IMR-90 (cell line): ENCODE results near the gene TMEM35B. TPM values are rescaled to one million over a fixed set of nuclear protein-coding genes. Genes with fewer than 3 reads are reported as not detected.

ENCODE experiments used
- ATAC-seq: fragments of 200-7000 bp; cut with Tn5 transposase; 2 replicates; pipeline ENCODE4 v1.9.1; 2020; ENCODE audit warnings: low read depth, mild to moderate bottlenecking, moderate library complexity
- BruUV-seq: library from RNA; stranded (reverse); fragments of 400-500 nt; replicated peaks from 2 replicates; lab custom pipeline; 2021; lab: Mats Ljungman, UMichigan
- CTCF ChIA-PET: fragments of 300-600 bp; formaldehyde crosslinking; extraction: SDS; loops from one replicate; lab custom pipeline; 2021; ENCODE audit warnings: antibody characterized with exemption; lab: Yijun Ruan, JAX
- POLR2A ChIA-PET: fragments of 300-600 bp; sonication (Branson Sonifier 250); formaldehyde crosslinking; loops from one replicate; lab custom pipeline; 2022; ENCODE audit warnings: antibody characterized with exemption; ENCODE audit not compliant: unreplicated experiment; lab: Charles Lee
- DNase-seq: peaks from one replicate; pipeline ENCODE4 v3.0.0; 2013
- H2AFZ ChIP-seq: replicated peaks from 2 replicates; pipeline ENCODE3; 2013; ENCODE audit warnings: low read length, mild to moderate bottlenecking; ENCODE audit not compliant: poor library complexity
- H2AK5ac ChIP-seq: 2 replicates; pipeline ENCODE4 v1.6.1; 2013; ENCODE audit warnings: low read depth, low read length, inconsistent platforms
- H2AK9ac ChIP-seq: replicated peaks from 2 replicates; pipeline ENCODE3; 2013; ENCODE audit warnings: mild to moderate bottlenecking, low read depth, low read length, moderate library complexity; ENCODE audit not compliant: poor library complexity
- H2BK120ac ChIP-seq: 2 replicates; pipeline ENCODE4 v1.6.1; 2013; ENCODE audit warnings: low read depth, low read length, inconsistent platforms
- H2BK15ac ChIP-seq: 3 replicates; pipeline ENCODE4 v1.6.1; 2013; ENCODE audit warnings: low read depth, low read length, inconsistent platforms
- H2BK20ac ChIP-seq: 2 replicates; pipeline ENCODE4 v1.6.1; 2013; ENCODE audit warnings: low read depth, mild to moderate bottlenecking, inconsistent platforms, low read length, moderate library complexity
- H2BK5ac ChIP-seq: 2 replicates; pipeline ENCODE4 v1.6.1; 2013; ENCODE audit warnings: mild to moderate bottlenecking, low read depth, low read length, inconsistent platforms; ENCODE audit not compliant: poor library complexity, severe bottlenecking
- H3K14ac ChIP-seq: replicated peaks from 2 replicates; pipeline ENCODE4 v1.6.1; 2013; ENCODE audit warnings: low read depth, low read length, inconsistent platforms
- H3K18ac ChIP-seq: 2 replicates; pipeline ENCODE4 v1.6.1; 2013; ENCODE audit warnings: low read depth, low read length, control low read depth
- H3K23ac ChIP-seq: 2 replicates; pipeline ENCODE4 v1.6.1; 2013; ENCODE audit warnings: low read depth, low read length, inconsistent platforms
- H3K27ac ChIP-seq: 2 replicates; pipeline ENCODE4 v1.5.1; 2013; ENCODE audit warnings: mild to moderate bottlenecking, control low read depth, low read length; ENCODE audit not compliant: insufficient read depth
- H3K27me3 ChIP-seq: 2 replicates; pipeline ENCODE4 v1.6.1; 2013; ENCODE audit warnings: low read length; ENCODE audit not compliant: control insufficient read depth, insufficient read depth
- H3K36me3 ChIP-seq: 2 replicates; pipeline ENCODE4 v1.6.1; 2013; ENCODE audit warnings: low read length, mixed read lengths; ENCODE audit not compliant: control insufficient read depth, insufficient read depth
- H3K4ac ChIP-seq: 2 replicates; pipeline ENCODE4 v1.6.1; 2013; ENCODE audit warnings: low read depth, low read length, inconsistent platforms
- H3K4me1 ChIP-seq: 2 replicates; pipeline ENCODE4 v1.6.1; 2013; ENCODE audit warnings: low read length, mixed read lengths; ENCODE audit not compliant: control insufficient read depth, insufficient read depth
- H3K4me2 ChIP-seq: 2 replicates; pipeline ENCODE4 v1.6.1; 2013; ENCODE audit warnings: low read depth, mild to moderate bottlenecking, control low read depth, low read length, moderate library complexity
- H3K4me3 ChIP-seq: 2 replicates; pipeline ENCODE4 v1.5.1; 2013; ENCODE audit warnings: low read depth, mild to moderate bottlenecking, control low read depth, low read length, moderate library complexity; ENCODE audit not compliant: insufficient read depth
- H3K56ac ChIP-seq: 2 replicates; pipeline ENCODE4 v1.6.1; 2013; ENCODE audit warnings: low read length, inconsistent platforms; ENCODE audit not compliant: insufficient read depth; ENCODE audit errors: extremely low read depth
- H3K79me1 ChIP-seq, 2 experiments: 2 replicates each; pipeline ENCODE4 v1.6.1; 2013; ENCODE audit warnings: low read length in 2 of 2, inconsistent platforms in 1 of 2, low read depth in 1 of 2
- H3K9ac ChIP-seq: 2 replicates; pipeline ENCODE4 v1.6.1; 2013; ENCODE audit warnings: low read depth, low read length, control low read depth
- H3K9me1 ChIP-seq: 2 replicates; pipeline ENCODE4 v1.6.1; 2013; ENCODE audit warnings: low read length, inconsistent platforms; ENCODE audit not compliant: insufficient read depth
- H3K9me3 ChIP-seq: 2 replicates; pipeline ENCODE4 v1.6.1; 2013; ENCODE audit warnings: low read length; ENCODE audit not compliant: control insufficient read depth, insufficient read depth
- H4K20me1 ChIP-seq: 2 replicates; pipeline ENCODE4 v1.6.1; 2013; ENCODE audit warnings: low read length, inconsistent platforms; ENCODE audit not compliant: insufficient read depth
- H4K5ac ChIP-seq: 2 replicates; pipeline ENCODE4 v1.6.1; 2013; ENCODE audit warnings: mild to moderate bottlenecking, low read depth, low read length, control low read depth
- H4K8ac ChIP-seq, 2 experiments: 2 replicates each; pipeline ENCODE4 v1.6.1; 2013; ENCODE audit warnings: low read depth in 2 of 2, low read length in 2 of 2, control low read depth in 1 of 2, inconsistent platforms in 1 of 2
- H4K91ac ChIP-seq: 2 replicates; pipeline ENCODE4 v1.6.1; 2013; ENCODE audit warnings: low read depth, low read length, inconsistent platforms; ENCODE audit not compliant: insufficient read depth
- BHLHE40 ChIP-seq: fragments of 150-350 bp; IDR thresholded peaks from 2 replicates; pipeline ENCODE4 v1.6.1; 2016; ENCODE audit warnings: mild to moderate bottlenecking, low read depth, low read length
- CEBPB ChIP-seq: IDR thresholded peaks from 2 replicates; pipeline ENCODE4 v1.6.1; 2012; ENCODE audit warnings: low read depth, low read length, improper control_type of control experiment
- CHD1 ChIP-seq: IDR thresholded peaks from 2 replicates; pipeline ENCODE4 v1.6.1; 2012; ENCODE audit warnings: low read depth, low read length, improper control_type of control experiment
- FOS ChIP-seq: fragments of 150-350 bp; IDR thresholded peaks from 2 replicates; pipeline ENCODE4 v1.6.1; 2016; ENCODE audit warnings: low read depth, low read length
- MAFK ChIP-seq: IDR thresholded peaks from 2 replicates; pipeline ENCODE4 v1.6.1; 2012; ENCODE audit warnings: low read depth, low read length, improper control_type of control experiment
- MAZ ChIP-seq: IDR thresholded peaks from 2 replicates; pipeline ENCODE4 v1.6.1; 2012; ENCODE audit warnings: low read depth, mild to moderate bottlenecking, low read length, improper control_type of control experiment, moderate library complexity, borderline replicate concordance
- MXI1 ChIP-seq: IDR thresholded peaks from 2 replicates; pipeline ENCODE4 v1.6.1; 2012; ENCODE audit warnings: low read depth, mild to moderate bottlenecking, low read length, moderate library complexity, borderline replicate concordance
- NFE2L2 ChIP-seq: fragments of 150-350 bp; IDR thresholded peaks from 2 replicates; pipeline ENCODE4 v1.6.1; 2016; ENCODE audit warnings: low read depth, mild to moderate bottlenecking, low read length
- POLR2A ChIP-seq: IDR thresholded peaks from 2 replicates; pipeline ENCODE4 v1.6.1; 2012; ENCODE audit warnings: mild to moderate bottlenecking, low read depth, low read length
- RAD21 ChIP-seq: IDR thresholded peaks from 2 replicates; pipeline ENCODE4 v1.6.1; 2012; ENCODE audit warnings: low read length, improper control_type of control experiment
- RCOR1 ChIP-seq: IDR thresholded peaks from 2 replicates; pipeline ENCODE4 v1.6.1; 2012; ENCODE audit warnings: mild to moderate bottlenecking, low read length, improper control_type of control experiment; ENCODE audit not compliant: insufficient replicate concordance
- RFX5 ChIP-seq: IDR thresholded peaks from 2 replicates; pipeline ENCODE4 v1.8.0; 2012; ENCODE audit warnings: low read depth, mild to moderate bottlenecking, low read length, moderate library complexity
- SMC3 ChIP-seq: fragments of 150-350 bp; IDR thresholded peaks from 2 replicates; pipeline ENCODE4 v1.6.1; 2016; ENCODE audit warnings: low read depth, mild to moderate bottlenecking, antibody characterized with exemption, low read length, moderate library complexity
- dilution Hi-C: fragments of 300-500 bp; cut with HindIII; formaldehyde crosslinking; loops from one replicate; pipeline ENCODE4 v1.14.3; 2018; ENCODE audit warnings: low sequenced_read_pairs; ENCODE audit not compliant: unreplicated experiment
- in situ Hi-C: fragments of 300-500 bp; cut with MboI; formaldehyde crosslinking; loops from 3 replicates; pipeline ENCODE4 v1.14.3; 2019; ENCODE audit warnings: low sequenced_read_pairs, inconsistent platforms, mixed read lengths
- intact Hi-C: fragments of 100-400 bp; cut with micrococcal nuclease; formaldehyde crosslinking; loops from 2 replicates; pipeline ENCODE4 v1.10.0; 2022
- polyA plus RNA-seq, 3 experiments: library from polyadenylated mRNA; depleted of rRNA; stranded (reverse); fragments of >200 nt; gene quantifications; 2 replicates each; pipeline ENCODE4 v1.2.3, GENCODE V29; 2012; ENCODE audit warnings: low replicate concordance in 1 of 3
- total RNA-seq: library from RNA; depleted of rRNA; stranded (reverse); fragments of >200 nt; gene quantifications from 2 replicates; pipeline ENCODE4 v1.2.3, GENCODE V29; 2012
- TF ChIP-seq, protein P1 (sequence below): fragments of 150-350 bp; IDR thresholded peaks from 2 replicates; pipeline ENCODE4 v1.6.1; 2016; ENCODE audit warnings: low read depth, mild to moderate bottlenecking, low read length, moderate library complexity, borderline replicate concordance
- TF ChIP-seq, protein P2 (sequence below): fragments of 150-350 bp; IDR thresholded peaks from 2 replicates; pipeline ENCODE4 v1.6.1; 2017; ENCODE audit warnings: mild to moderate bottlenecking, antibody characterized with exemption, low read length, low read depth
- TF ChIP-seq, protein P3 (sequence below): conservative IDR thresholded peaks from 2 replicates; pipeline ENCODE4 v1.5.1; 2012; ENCODE audit warnings: mild to moderate bottlenecking, low read depth, low read length, improper control_type of control experiment

The TMEM35B gene
- total and polyA plus RNA-seq, 2 of the 4 experiments (the other 2 are of a cell fraction) = 19.7 to 20.4 TPM

DNA sequence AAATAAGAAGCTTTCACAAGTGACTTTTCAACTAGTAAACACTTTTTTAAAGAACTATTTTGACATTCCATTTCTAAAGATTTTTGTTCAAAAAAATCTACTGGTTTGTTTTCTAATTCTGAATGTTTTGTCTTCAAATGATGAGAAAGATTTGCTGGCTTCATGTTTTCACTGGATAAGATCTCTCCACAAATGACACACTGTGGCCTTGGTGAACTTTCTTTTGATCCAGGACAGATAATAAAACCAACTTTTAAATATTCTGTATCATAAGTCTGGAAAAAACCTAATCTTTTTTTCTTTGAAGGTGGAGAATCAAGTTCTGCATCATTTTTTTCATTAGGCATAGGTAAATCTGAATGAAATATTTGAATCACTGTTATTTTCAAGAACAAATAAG is 3.4 kb upstream of the TMEM35B start:
- Histone ChIP-seq H2BK5ac (no peak overlapping the region), H4K20me1 (no peaks in the 10 kb centered on the region), H3K9me1 (peaks cover 4% of the 10 kb centered on the region; the same call in 1 of the 2 replicates), H3K18ac (no peak overlapping the region), H2AK5ac (no peak overlapping the region), H2AFZ (no peak overlapping the region), H4K91ac (no peak overlapping the region), H3K14ac (no peak overlapping the region), H3K4me2 (no peak overlapping the region), H4K5ac (no peak overlapping the region), H3K23ac (no peak overlapping the region), H4K8ac (no peak overlapping the region), H2BK20ac (no peak overlapping the region), H3K9ac (no peak overlapping the region), H2BK15ac (no peak overlapping the region), H3K4me1 (peaks cover 9% of the 10 kb centered on the region), H2AK9ac (no peak overlapping the region), H3K56ac (no peak overlapping the region), H3K27me3 (no peaks in the 10 kb centered on the region), H3K79me1 (peaks cover 18 to 25% of the 10 kb centered on the region in 2 experiments), H3K4me3 (no peak overlapping the region), H3K27ac (no peak overlapping the region), H3K36me3 (peaks cover 4% of the 10 kb centered on the region; the same call in 1 of the 2 replicates), H2BK120ac (no peak overlapping the region), H3K4ac (no peak overlapping the region), H3K9me3 (no peaks in the 10 kb centered on the region)
- DNase-seq (no peak), ATAC-seq (no peak)
- no TSS peak for BruUV-seq
- CTCF ChIA-PET = no interaction called here
- in situ Hi-C loops = no loop called here
- POLR2A ChIA-PET = no interaction called here
- dilution Hi-C loops = no loop called here
- TF ChIP-seq, protein P1, sequence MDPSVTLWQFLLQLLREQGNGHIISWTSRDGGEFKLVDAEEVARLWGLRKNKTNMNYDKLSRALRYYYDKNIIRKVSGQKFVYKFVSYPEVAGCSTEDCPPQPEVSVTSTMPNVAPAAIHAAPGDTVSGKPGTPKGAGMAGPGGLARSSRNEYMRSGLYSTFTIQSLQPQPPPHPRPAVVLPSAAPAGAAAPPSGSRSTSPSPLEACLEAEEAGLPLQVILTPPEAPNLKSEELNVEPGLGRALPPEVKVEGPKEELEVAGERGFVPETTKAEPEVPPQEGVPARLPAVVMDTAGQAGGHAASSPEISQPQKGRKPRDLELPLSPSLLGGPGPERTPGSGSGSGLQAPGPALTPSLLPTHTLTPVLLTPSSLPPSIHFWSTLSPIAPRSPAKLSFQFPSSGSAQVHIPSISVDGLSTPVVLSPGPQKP = no peak
- TF ChIP-seq MXI1 = no peak
- TF ChIP-seq CEBPB = no peak
- TF ChIP-seq, protein P2, sequence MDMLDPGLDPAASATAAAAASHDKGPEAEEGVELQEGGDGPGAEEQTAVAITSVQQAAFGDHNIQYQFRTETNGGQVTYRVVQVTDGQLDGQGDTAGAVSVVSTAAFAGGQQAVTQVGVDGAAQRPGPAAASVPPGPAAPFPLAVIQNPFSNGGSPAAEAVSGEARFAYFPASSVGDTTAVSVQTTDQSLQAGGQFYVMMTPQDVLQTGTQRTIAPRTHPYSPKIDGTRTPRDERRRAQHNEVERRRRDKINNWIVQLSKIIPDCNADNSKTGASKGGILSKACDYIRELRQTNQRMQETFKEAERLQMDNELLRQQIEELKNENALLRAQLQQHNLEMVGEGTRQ = no peak
- no peak for TF ChIP-seq FOS
- no peak for TF ChIP-seq RAD21
- TF ChIP-seq, protein P3, sequence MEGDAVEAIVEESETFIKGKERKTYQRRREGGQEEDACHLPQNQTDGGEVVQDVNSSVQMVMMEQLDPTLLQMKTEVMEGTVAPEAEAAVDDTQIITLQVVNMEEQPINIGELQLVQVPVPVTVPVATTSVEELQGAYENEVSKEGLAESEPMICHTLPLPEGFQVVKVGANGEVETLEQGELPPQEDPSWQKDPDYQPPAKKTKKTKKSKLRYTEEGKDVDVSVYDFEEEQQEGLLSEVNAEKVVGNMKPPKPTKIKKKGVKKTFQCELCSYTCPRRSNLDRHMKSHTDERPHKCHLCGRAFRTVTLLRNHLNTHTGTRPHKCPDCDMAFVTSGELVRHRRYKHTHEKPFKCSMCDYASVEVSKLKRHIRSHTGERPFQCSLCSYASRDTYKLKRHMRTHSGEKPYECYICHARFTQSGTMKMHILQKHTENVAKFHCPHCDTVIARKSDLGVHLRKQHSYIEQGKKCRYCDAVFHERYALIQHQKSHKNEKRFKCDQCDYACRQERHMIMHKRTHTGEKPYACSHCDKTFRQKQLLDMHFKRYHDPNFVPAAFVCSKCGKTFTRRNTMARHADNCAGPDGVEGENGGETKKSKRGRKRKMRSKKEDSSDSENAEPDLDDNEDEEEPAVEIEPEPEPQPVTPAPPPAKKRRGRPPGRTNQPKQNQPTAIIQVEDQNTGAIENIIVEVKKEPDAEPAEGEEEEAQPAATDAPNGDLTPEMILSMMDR = no peak
- no peak for TF ChIP-seq RFX5
- no peak for TF ChIP-seq POLR2A
- no peak for TF ChIP-seq MAFK
- TF ChIP-seq CHD1 = no peak
- no peak for TF ChIP-seq MAZ
- TF ChIP-seq BHLHE40 = no peak
- TF ChIP-seq NFE2L2 = no peak
- no peak for TF ChIP-seq RCOR1
- no peak for TF ChIP-seq SMC3
- intact Hi-C loops = loop anchor here (10.0 kb wide), 1 partner anchor 186 kb away; no protein-coding TSS in a partner anchor
